Natural killer cell (primary cell): Measurements from ENCODE around the gene SMU1. TPM values are rescaled to one million over a fixed set of nuclear protein-coding genes. Genes with fewer than 3 reads are reported as not detected.

Experiments
- ATAC-seq, 3 donors: fragments of 150-1000 bp in 2 of 3; fragments of 200-7000 bp in 1 of 3; cut with Tn5 transposase; 1 replicate in 1 of 3; 2 replicates in 2 of 3; pipeline ENCODE4 v1.10.0; 2021; ENCODE audit warnings: mild to moderate bottlenecking in 2 of 3, moderate library complexity in 2 of 3
- DNase-seq, 2 donors: peaks; one replicate each; pipeline versions ENCODE4 v3.0.0 to v3.0.0-alpha.2; 2013 to 2021; ENCODE audit warnings: mixed read lengths in 1 of 2
- H3K27ac ChIP-seq: one replicate; pipeline ENCODE4 v1.5.1; 2013; ENCODE audit warnings: mild to moderate bottlenecking, low read length
- H3K27me3 ChIP-seq: one replicate; pipeline ENCODE4 v1.6.1; 2013; ENCODE audit warnings: low read length; ENCODE audit not compliant: control insufficient read depth, insufficient read depth
- H3K36me3 ChIP-seq: one replicate; pipeline ENCODE4 v1.6.1; 2013; ENCODE audit warnings: low read length; ENCODE audit not compliant: control insufficient read depth, insufficient read depth
- H3K4me1 ChIP-seq: one replicate; pipeline ENCODE4 v1.6.1; 2013; ENCODE audit warnings: low read length; ENCODE audit not compliant: control insufficient read depth, insufficient read depth
- H3K4me3 ChIP-seq: one replicate; pipeline ENCODE4 v1.5.1; 2013; ENCODE audit warnings: low read length
- H3K9me3 ChIP-seq: one replicate; pipeline ENCODE4 v1.6.1; 2013; ENCODE audit warnings: low read length; ENCODE audit not compliant: control insufficient read depth, insufficient read depth
- H3K27ac Mint-ChIP-seq, 2 donors: one replicate each; pipeline ENCODE4 v1.8.0; 2022; ENCODE audit warnings: mild to moderate bottlenecking in 2 of 2, mixed read lengths in 2 of 2, moderate library complexity in 1 of 2
- H3K27me3 Mint-ChIP-seq, 2 donors: one replicate each; pipeline ENCODE4 v1.8.0; 2022; ENCODE audit warnings: low read depth in 2 of 2, mixed read lengths in 2 of 2
- H3K36me3 Mint-ChIP-seq: one replicate; pipeline ENCODE4 v1.8.0; 2022; ENCODE audit warnings: mixed read lengths
- H3K4me1 Mint-ChIP-seq, 2 donors: one replicate each; pipeline ENCODE4 v1.8.0; 2022; ENCODE audit warnings: mixed read lengths in 2 of 2
- H3K4me3 Mint-ChIP-seq: one replicate; pipeline ENCODE4 v1.8.0; 2022; ENCODE audit warnings: mild to moderate bottlenecking, moderate library complexity, mixed read lengths
- H3K9me3 Mint-ChIP-seq, 2 donors: one replicate each; pipeline ENCODE4 v1.8.0; 2022; ENCODE audit warnings: mixed read lengths in 2 of 2
- CTCF ChIP-seq: fragments of 200-600 bp; IDR thresholded peaks from one replicate; pipeline ENCODE4 v1.8.0; 2022; ENCODE audit warnings: antibody characterized with exemption
- WGBS: methylation state at CpG from one replicate; pipeline ENCODE4 v1.1.7; 2013; ENCODE audit warnings: missing lambda C conversion rate; ENCODE audit not compliant: insufficient coverage; 5-methylcytosine and 5-hydroxymethylcytosine counted together
- intact Hi-C: fragments of 100-400 bp; cut with micrococcal nuclease; formaldehyde crosslinking; loops from one replicate; pipeline ENCODE4 v1.14.2; 2022
- total RNA-seq, 4 donors: library from RNA; stranded (reverse); fragments of 120-200 nt in 1 of 4; gene quantifications; one replicate each; pipeline versions ENCODE4 v1.2.3 to v1.2.4, GENCODE V29; 2013 to 2022

The SMU1 gene
- total RNA-seq, 3 donors from 2014 or later (not counting 1 experiment from before 2014, with no cell fraction given), result 21.9 to 23.2 (median 22.1) TPM

- Mint-ChIP-seq H3K36me3 (peaks cover 17% of the 10 kb centered on the region), H3K27me3 (no peaks in the 10 kb centered on the region), H3K4me3 (peak overlapping the region; percentile 85), H3K4me1 (peaks cover 18% of the 10 kb centered on the region in 2 donors), H3K27ac (peak overlapping the region; percentile 59 to 83), H3K9me3 (no peaks in the 10 kb centered on the region)
- Histone ChIP-seq H3K36me3 (peaks cover 37% of the 10 kb centered on the region), H3K27ac (no peak overlapping the region), H3K4me3 (peak overlapping the region; percentile 38), H3K27me3 (no peaks in the 10 kb centered on the region), H3K9me3 (no peaks in the 10 kb centered on the region), H3K4me1 (peaks cover 10% of the 10 kb centered on the region)
- TF ChIP-seq CTCF, result no peak
- 91% methylated on average over 11 of the region's 12 CpGs for WGBS
- intact Hi-C loops, result no loop called here
- ATAC-seq (no peak), DNase-seq (no peak)
Observed at GRCh38 chr9:33044677-33045282, 31.7 kb downstream of the SMU1 start.

- H3K4me3 ChIP-seq, result peak overlapping the region; percentile 38
- peaks cover 38% of the 10 kb centered on the region for H3K36me3 ChIP-seq
- ATAC-seq, result peak; percentile 75 to 87 (median 80)
- H3K27ac ChIP-seq, result no peak overlapping the region
- DNase-seq, result peak; percentile 60 to 85
- H3K27me3 ChIP-seq, result no peaks in the 10 kb centered on the region
- H3K9me3 Mint-ChIP-seq, result no peaks in the 10 kb centered on the region
- no peaks in the 10 kb centered on the region for H3K9me3 ChIP-seq
- H3K4me1 Mint-ChIP-seq, result peaks cover 18% of the 10 kb centered on the region in 2 donors
- WGBS, result 1% methylated on average over 41 of the region's 41 CpGs
- peaks cover 12% of the 10 kb centered on the region for H3K36me3 Mint-ChIP-seq
- TF ChIP-seq CTCF, result no peak
- peaks cover 10% of the 10 kb centered on the region for H3K4me1 ChIP-seq
- H3K27ac Mint-ChIP-seq, result peak overlapping the region; percentile 59 to 83
- H3K27me3 Mint-ChIP-seq, result no peaks in the 10 kb centered on the region
- intact Hi-C loops, result no loop called here
- peak overlapping the region; percentile 85 for H3K4me3 Mint-ChIP-seq
Observed at GRCh38 chr9:33044162-33044673, 32.3 kb downstream of the SMU1 start.

- Mint-ChIP-seq H3K9me3 (no peaks in the 10 kb centered on the region), H3K27me3 (no peaks in the 10 kb centered on the region), H3K4me3 (peak overlapping the region; percentile 85), H3K4me1 (peaks cover 18% of the 10 kb centered on the region in 2 donors), H3K27ac (peak overlapping the region; percentile 50 to 83), H3K36me3 (peaks cover 13% of the 10 kb centered on the region)
- Histone ChIP-seq H3K4me1 (peaks cover 10% of the 10 kb centered on the region), H3K36me3 (peaks cover 39% of the 10 kb centered on the region), H3K27ac (no peak overlapping the region), H3K27me3 (no peaks in the 10 kb centered on the region), H3K9me3 (no peaks in the 10 kb centered on the region), H3K4me3 (peak overlapping the region; percentile 38)
- no peak for DNase-seq
- no peak for TF ChIP-seq CTCF
- WGBS, result 70% methylated on average over 7 of the region's 8 CpGs
- intact Hi-C loops, result no loop called here
- peak in 1 of 3 donors; percentile 4 for ATAC-seq
Observed at GRCh38 chr9:33043671-33044070, 32.8 kb downstream of the SMU1 start.
